Endothelial cell of umbilical vein (primary cell): Measurements from ENCODE around the gene P2RX4. TPM values are rescaled to one million over a fixed set of nuclear protein-coding genes. Genes with fewer than 3 reads are reported as not detected.

Experiments used
- BruUV-seq: library from RNA; stranded (reverse); fragments of 400-500 nt; replicated peaks from 2 replicates; lab custom pipeline; 2021; lab: Mats Ljungman, UMichigan
- CTCF ChIA-PET: fragments of 300-600, 350-600 bp; sonication (Branson Sonifier 250); formaldehyde crosslinking; loops from one replicate; lab custom pipeline; 2021; ENCODE audit warnings: antibody characterized with exemption, inconsistent platforms; lab: Charles Lee
- POLR2A ChIA-PET: fragments of 300-600, 350-600 bp; sonication (Branson Sonifier 250); formaldehyde crosslinking; loops from one replicate; lab custom pipeline; 2021; ENCODE audit warnings: antibody characterized with exemption, inconsistent platforms; lab: Charles Lee
- DNase-seq: peaks from one replicate; pipeline ENCODE4 v3.0.0-alpha.2; 2011; ENCODE audit warnings: low read depth, low spot score
- FAIRE-seq: peaks from 2 replicates; lab custom pipeline; 2011; peaks lifted over from hg19 to GRCh38; lab: Jason Lieb, UNC
- H2AFZ ChIP-seq: 2 replicates; pipeline ENCODE4 v1.6.0; 2012; ENCODE audit warnings: low read depth, low read length, control low read depth, inconsistent platforms
- H3K27ac ChIP-seq: 2 replicates; pipeline ENCODE4 v1.5.1; 2011; ENCODE audit warnings: low read depth, mild to moderate bottlenecking, control low read depth, low read length, moderate library complexity; ENCODE audit not compliant: insufficient read depth
- H3K27me3 ChIP-seq, 2 experiments: 2 replicates each; pipeline versions ENCODE4 v1.6.0 to v1.6.1; 2011; ENCODE audit warnings: low read length in 2 of 2, mixed read lengths in 1 of 2; ENCODE audit not compliant: control insufficient read depth in 2 of 2, insufficient read depth in 2 of 2
- H3K36me3 ChIP-seq, 2 experiments: 2 replicates in 1 of 2; 3 replicates in 1 of 2; pipeline ENCODE4 v1.5.1; 2011; ENCODE audit warnings: low read length in 2 of 2, mild to moderate bottlenecking in 1 of 2, moderate library complexity in 1 of 2; ENCODE audit not compliant: control insufficient read depth in 2 of 2, insufficient read depth in 2 of 2; ENCODE audit errors: extremely low read depth in 1 of 2
- H3K4me1 ChIP-seq: 3 replicates; pipeline ENCODE4 v1.5.1; 2011; ENCODE audit warnings: mild to moderate bottlenecking, low read length; ENCODE audit not compliant: control insufficient read depth, insufficient read depth; ENCODE audit errors: extremely low read depth
- H3K4me2 ChIP-seq: 2 replicates; pipeline ENCODE4 v1.6.1; 2011; ENCODE audit warnings: low read length, control low read depth, mixed read lengths; ENCODE audit not compliant: insufficient read depth
- H3K4me3 ChIP-seq, 3 experiments: fragments of 200-600 bp in 1 of 3; sonication (generic), shearing (Covaris generic) in 1 of 3; replicated peaks in 1 of 3; 2 replicates each; pipeline ENCODE4 v1.5.1; 2011 to 2016; ENCODE audit warnings: control low read depth in 3 of 3, low read length in 3 of 3, mild to moderate bottlenecking in 2 of 3, inconsistent platforms in 1 of 3, low read depth in 1 of 3, moderate library complexity in 1 of 3; ENCODE audit not compliant: insufficient read depth in 1 of 3
- H3K79me2 ChIP-seq: 2 replicates; pipeline ENCODE4 v1.6.0; 2012; ENCODE audit warnings: low read length, inconsistent platforms; ENCODE audit not compliant: control insufficient read depth, insufficient read depth
- H3K9ac ChIP-seq: replicated peaks from 2 replicates; pipeline ENCODE3; 2011; ENCODE audit warnings: low read length, control low read depth; ENCODE audit not compliant: insufficient read depth; ENCODE audit errors: extremely low read depth
- H3K9me1 ChIP-seq: replicated peaks from 3 replicates; pipeline ENCODE4 v1.6.0; 2011; ENCODE audit warnings: mild to moderate bottlenecking, low read length; ENCODE audit not compliant: control insufficient read depth, insufficient read depth; ENCODE audit errors: extremely low read depth
- H3K9me3 ChIP-seq: replicated peaks from 2 replicates; pipeline ENCODE4 v1.5.1; 2012; ENCODE audit warnings: low read length, inconsistent platforms; ENCODE audit not compliant: control insufficient read depth, insufficient read depth
- H4K20me1 ChIP-seq: replicated peaks from 2 replicates; pipeline ENCODE3; 2011; ENCODE audit warnings: mild to moderate bottlenecking, low read length; ENCODE audit not compliant: control insufficient read depth, insufficient read depth; ENCODE audit errors: extremely low read depth
- CTCF ChIP-seq, 2 donors: IDR thresholded peaks; 1 replicate in 1 of 2; 2 replicates in 1 of 2; pipeline ENCODE4 v1.5.1; 2011; ENCODE audit warnings: low read length in 2 of 2, mild to moderate bottlenecking in 2 of 2, moderate library complexity in 2 of 2, control low read depth in 1 of 2, inconsistent platforms in 1 of 2, low read depth in 1 of 2; ENCODE audit not compliant: insufficient read depth in 1 of 2; ENCODE audit errors: extremely low read depth in 1 of 2
- EZH2 ChIP-seq: IDR thresholded peaks from 2 replicates; pipeline ENCODE4 v1.6.1; 2012; ENCODE audit warnings: borderline replicate concordance, low read depth, mild to moderate bottlenecking, moderate library complexity, low read length, inconsistent platforms; ENCODE audit not compliant: severe bottlenecking
- FOS ChIP-seq: IDR thresholded peaks from 2 replicates; pipeline ENCODE4 v1.6.1; 2011; ENCODE audit warnings: mild to moderate bottlenecking, low read length, moderate library complexity, borderline replicate concordance; ENCODE audit not compliant: insufficient read depth
- GATA2 ChIP-seq: IDR thresholded peaks from 2 replicates; pipeline ENCODE4 v1.7.0; 2011; ENCODE audit warnings: low read depth, mild to moderate bottlenecking, moderate library complexity, mixed read lengths, low read length; ENCODE audit not compliant: insufficient read length, insufficient read depth
- JUN ChIP-seq: IDR thresholded peaks from 2 replicates; pipeline ENCODE4 v1.6.1; 2011; ENCODE audit warnings: borderline replicate concordance, low read depth; ENCODE audit not compliant: insufficient read length, insufficient read depth
- MAX ChIP-seq: IDR thresholded peaks from 2 replicates; pipeline ENCODE4 v1.6.1; 2011; ENCODE audit not compliant: insufficient read depth, insufficient read length
- MYC ChIP-seq: IDR thresholded peaks from one replicate; pipeline ENCODE4 v1.6.1; 2011; ENCODE audit warnings: mild to moderate bottlenecking, low read depth, low read length
- POLR2A ChIP-seq: IDR thresholded peaks from 2 replicates; pipeline ENCODE4 v1.6.1; 2012; ENCODE audit warnings: low read depth, mild to moderate bottlenecking, control low read depth, low read length
- POLR2AphosphoS5 ChIP-seq: IDR thresholded peaks from 2 replicates; pipeline ENCODE4 v1.6.1; 2012; ENCODE audit warnings: low read depth, mild to moderate bottlenecking, control low read depth, low read length, moderate library complexity; ENCODE audit not compliant: insufficient read depth
- dilution Hi-C: fragments of 300-500 bp; cut with MboI; formaldehyde crosslinking; loops from one replicate; pipeline ENCODE4 v1.15.0; 2019; ENCODE audit warnings: low sequenced_read_pairs; ENCODE audit not compliant: extremely low pct_ligation_motif_present
- intact Hi-C: fragments of 100-400 bp; cut with micrococcal nuclease; formaldehyde crosslinking; loops from one replicate; pipeline ENCODE4 v1.10.0; 2022
- polyA plus RNA-seq, 4 experiments: library from polyadenylated mRNA; depleted of rRNA in 3 of 4; stranded (reverse) in 3 of 4; unstranded in 1 of 4; fragments of >200 nt; gene quantifications; 2 replicates each; pipeline versions ENCODE4 v1.2.1 to v1.2.3, GENCODE V29; 2011 to 2012; ENCODE audit warnings: missing spikeins in 1 of 4
- total RNA-seq: library from RNA; stranded (reverse); gene quantifications from 2 replicates; pipeline ENCODE4 v1.2.3, GENCODE V29; 2021

Gene P2RX4
- total and polyA plus RNA-seq, 2 donors (not counting 3 experiments of a cell fraction or from before 2014, with no cell fraction given), result 92.8 to 116 TPM

- ChIA-PET POLR2A (no interaction called here), CTCF (interaction anchor here (1.2 to 1.7 kb wide), 2 partner anchors 11 to 23 kb away, joined by 3 to 6 read pairs; no protein-coding TSS in a partner anchor)
- Histone ChIP-seq H2AFZ (no peak overlapping the region), H3K27ac (no peak overlapping the region), H3K36me3 (no peaks in the 10 kb centered on the region), H3K27me3 (no peaks in the 10 kb centered on the region), H3K9me3 (no peaks in the 10 kb centered on the region), H3K9ac (no peak overlapping the region), H4K20me1 (no peaks in the 10 kb centered on the region), H3K4me2 (no peak overlapping the region), H3K4me1 (peaks cover 18% of the 10 kb centered on the region), H3K4me3 (no peak overlapping the region), H3K79me2 (no peaks in the 10 kb centered on the region), H3K9me1 (no peaks in the 10 kb centered on the region)
- dilution Hi-C loops (no loop called here), intact Hi-C loops (no loop called here)
- no peak for FAIRE-seq
- BruUV-seq, result no TSS peak
- TF ChIP-seq POLR2A (no peak), JUN (no peak), MYC (no peak), MAX (no peak)
- no peak for DNase-seq
Observed at GRCh38 chr12:121175383-121176119, 34.4 kb upstream of the P2RX4 start.

- dilution Hi-C loops, result no loop called here
Observed at GRCh38 chr12:121176826-121177529, 33.0 kb upstream of the P2RX4 start.

More at GRCh38 chr12:121176826-121177529, 33.0 kb upstream of the P2RX4 start:
- no peak for FAIRE-seq
- BruUV-seq, result no TSS peak
- Histone ChIP-seq H3K79me2 (no peaks in the 10 kb centered on the region), H3K4me3 (no peak overlapping the region), H3K9ac (no peak overlapping the region), H3K36me3 (no peaks in the 10 kb centered on the region), H4K20me1 (no peaks in the 10 kb centered on the region), H3K9me1 (no peaks in the 10 kb centered on the region), H3K4me1 (peaks cover 6% of the 10 kb centered on the region), H2AFZ (no peak overlapping the region), H3K27me3 (no peaks in the 10 kb centered on the region), H3K4me2 (no peak overlapping the region), H3K9me3 (no peaks in the 10 kb centered on the region), H3K27ac (no peak overlapping the region)
- TF ChIP-seq JUN (no peak), POLR2AphosphoS5 (no peak), CTCF (IDR thresholded peaks at IDR 0.05; ENCODE audit: extremely low read depth in 1 of 2, insufficient read depth in 1 of 2, low read depth in 1 of 2, low read length in 2 of 2) (no peak), FOS (no peak), MYC (no peak), MAX (no peak), GATA2 (no peak), POLR2A (no peak), EZH2 (no peak)
- intact Hi-C loops, result no loop called here
- DNase-seq, result no peak
- ChIA-PET POLR2A (interaction anchor here (0.6 kb wide), 1 partner anchor 109 kb away, joined by 3 read pairs; no protein-coding TSS in a partner anchor), CTCF (interaction anchor here (1.2 to 1.7 kb wide), 2 partner anchors 9 to 24 kb away, joined by 3 to 6 read pairs; no protein-coding TSS in a partner anchor)
